Measurements from ENCODE around the gene ESRRA.

The ESRRA gene

GRCh38 chr11:64297699-64298358, 7.5 kb upstream of the ESRRA start:
- no peak for DNase-seq (ENCODE audit: low spot score)
- TF ChIP-seq CTCF (IDR thresholded peaks at IDR 0.05; ENCODE audit: borderline replicate concordance, control extremely low read depth, extremely low read depth, insufficient read depth, missing control alignments): no peak
- in situ Hi-C loops (cut with MboI; ENCODE audit: low sequenced_read_pairs, unreplicated experiment): loop anchor here (25.0 kb wide), 1 partner anchor 311 kb away; the partner anchor contains the start of gene OTUB1

DNA sequence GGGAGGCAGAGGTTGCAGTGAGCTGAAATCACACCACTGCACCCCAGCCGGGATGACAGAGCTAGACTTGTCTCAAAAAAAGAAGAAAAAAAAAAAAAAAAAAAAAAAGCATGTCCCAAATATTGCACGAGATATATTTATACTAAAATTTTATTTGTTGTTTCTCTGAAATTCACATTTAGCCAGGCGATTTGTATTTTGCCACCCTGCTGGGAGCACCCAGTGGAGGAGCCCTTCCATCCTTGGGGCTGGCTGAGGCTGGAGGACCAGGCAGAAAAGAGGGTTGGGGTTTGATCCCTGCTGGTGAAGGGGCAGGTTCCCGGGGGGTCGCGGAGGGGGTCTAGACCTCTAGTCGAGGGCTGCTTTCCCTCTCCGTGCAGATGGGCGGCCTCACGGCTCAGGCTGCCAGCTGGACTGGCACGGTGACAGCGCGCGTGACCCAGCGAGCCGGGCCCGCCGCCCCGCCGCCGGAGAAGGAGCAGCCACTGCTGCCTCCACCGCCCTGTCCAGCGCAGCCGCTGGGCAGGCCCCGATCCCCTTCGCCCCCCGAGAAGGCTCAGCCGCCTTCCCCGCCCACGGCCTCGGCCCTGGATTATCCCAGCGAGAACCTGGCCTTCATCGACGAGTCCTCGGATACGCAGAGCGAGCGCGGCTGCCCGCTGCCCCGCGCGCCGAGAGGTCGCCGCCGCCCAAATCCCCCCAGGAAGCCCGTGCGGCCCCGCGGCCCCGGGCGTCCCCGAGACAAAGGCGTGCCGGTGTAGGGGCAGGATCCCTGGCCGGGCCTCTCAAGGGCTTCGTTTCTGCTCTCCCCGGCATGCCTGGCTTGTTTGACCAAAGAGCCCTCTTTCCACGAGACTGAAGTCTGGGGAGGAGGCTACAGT, 6.1 kb upstream of the ESRRA start:
- DNase-seq (ENCODE audit: low spot score): no peak
- in situ Hi-C loops (cut with MboI; ENCODE audit: low sequenced_read_pairs, unreplicated experiment): loop anchor here (25.0 kb wide), 1 partner anchor 312 kb away; the partner anchor contains the start of gene OTUB1
- no peak for TF ChIP-seq CTCF (IDR thresholded peaks at IDR 0.05; ENCODE audit: borderline replicate concordance, control extremely low read depth, extremely low read depth, insufficient read depth, missing control alignments)

- in situ Hi-C loops (cut with MboI; ENCODE audit: low sequenced_read_pairs, unreplicated experiment): loop anchor here (25.0 kb wide), 1 partner anchor 313 kb away; the partner anchor contains the start of gene OTUB1
- no peak for DNase-seq (ENCODE audit: low spot score)
These were observed 5.3 kb upstream of the ESRRA start, which contains the start of gene CATSPERZ for GRCh38 chr11:64299847-64300648. TSS of gene CATSPERZ (plus strand) at chr11:64300358. CDS start at chr11:64300411, 53 bp downstream.

GRCh38 chr11:64303109-64304031, 2.0 kb upstream of the ESRRA start:
- TF ChIP-seq CTCF (IDR thresholded peaks at IDR 0.05; ENCODE audit: borderline replicate concordance, control extremely low read depth, extremely low read depth, insufficient read depth, missing control alignments): no peak
- DNase-seq (ENCODE audit: low spot score): no peak
- in situ Hi-C loops (cut with MboI; ENCODE audit: low sequenced_read_pairs, unreplicated experiment): no loop called here

More at GRCh38 chr11:64299847-64300648, 5.3 kb upstream of the ESRRA start, which contains the start of gene CATSPERZ:
- TF ChIP-seq CTCF (IDR thresholded peaks at IDR 0.05; ENCODE audit: borderline replicate concordance, control extremely low read depth, extremely low read depth, insufficient read depth, missing control alignments): no peak

- no peak for DNase-seq (ENCODE audit: low spot score)
- no peak for TF ChIP-seq CTCF (IDR thresholded peaks at IDR 0.05; ENCODE audit: borderline replicate concordance, control extremely low read depth, extremely low read depth, insufficient read depth, missing control alignments)
- in situ Hi-C loops (cut with MboI; ENCODE audit: low sequenced_read_pairs, unreplicated experiment): no loop called here
These were observed 1.4 kb upstream of the ESRRA start for GRCh38 chr11:64304032-64304315.
